Parathyroid adenoma (tissue), 2 donors: ENCODE results near the gene MPP3.

Source experiments
- H2AFZ ChIP-seq: fragments of 300-600 bp; sonication (generic); one replicate; pipeline ENCODE4 v1.7.0; 2017; ENCODE audit warnings: antibody characterized with exemption, mild to moderate bottlenecking
- H3K27ac ChIP-seq: fragments of 300-600 bp; sonication (generic); one replicate; pipeline ENCODE4 v1.7.0; 2017
- H3K27me3 ChIP-seq: fragments of 300-600 bp; sonication (generic); one replicate; pipeline ENCODE4 v1.7.0; 2017; ENCODE audit warnings: low read length; ENCODE audit not compliant: control insufficient read depth, insufficient read depth
- H3K36me3 ChIP-seq: fragments of 300-600 bp; sonication (generic); one replicate; pipeline ENCODE4 v1.7.0; 2017; ENCODE audit warnings: low read length; ENCODE audit not compliant: control insufficient read depth, insufficient read depth
- H3K4me1 ChIP-seq: fragments of 300-600 bp; sonication (generic); one replicate; pipeline ENCODE4 v1.7.0; 2017; ENCODE audit warnings: control low read depth
- H3K4me2 ChIP-seq: fragments of 300-600 bp; sonication (generic); one replicate; pipeline ENCODE4 v1.7.0; 2017; ENCODE audit warnings: low read length
- H3K4me3 ChIP-seq: fragments of 300-600 bp; sonication (generic); one replicate; pipeline ENCODE4 v1.7.0; 2017; ENCODE audit warnings: low read depth, low read length
- H3K79me2 ChIP-seq: fragments of 300-600 bp; sonication (generic); one replicate; pipeline ENCODE4 v1.7.0; 2017; ENCODE audit warnings: control low read depth
- H3K9ac ChIP-seq: fragments of 300-600 bp; sonication (generic); one replicate; pipeline ENCODE4 v1.7.0; 2017; ENCODE audit warnings: mild to moderate bottlenecking
- H3K9me3 ChIP-seq: fragments of 300-600 bp; sonication (generic); one replicate; pipeline ENCODE4 v1.7.0; 2017; ENCODE audit warnings: low read length; ENCODE audit not compliant: control insufficient read depth
- TF ChIP-seq, protein P1 (sequence below): fragments of 300-600 bp; sonication (generic); IDR thresholded peaks from one replicate; pipeline ENCODE4 v1.7.0; 2017; ENCODE audit warnings: antibody characterized with exemption, mild to moderate bottlenecking
- donor health status: primary hyperparathyroidism.

Gene MPP3

DNA sequence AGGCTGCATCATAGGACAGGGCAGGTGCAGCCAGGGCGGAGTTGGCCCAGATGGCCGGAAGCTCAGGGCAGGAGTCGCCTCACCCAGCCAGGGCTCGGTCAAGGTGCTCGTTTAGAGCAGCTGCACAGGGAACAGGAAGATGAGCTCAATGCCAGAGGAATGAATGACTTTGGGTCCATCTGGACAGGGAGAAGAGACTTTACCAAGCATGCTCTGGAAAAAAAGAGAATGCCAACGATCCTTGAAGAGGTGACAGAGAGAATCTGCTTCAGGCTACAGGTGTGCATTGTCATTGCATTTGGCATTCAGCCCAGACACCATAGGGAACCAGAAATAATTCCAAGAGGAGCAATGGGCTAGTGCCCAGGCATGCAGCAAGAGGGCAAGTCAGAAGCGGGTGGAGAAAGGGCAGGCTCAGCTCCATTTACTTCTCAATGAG is 6.7 kb upstream of the MPP3 start:
- Histone ChIP-seq H3K9me3 (no peaks in the 10 kb centered on the region), H3K27me3 (no peaks in the 10 kb centered on the region), H3K79me2 (no peaks in the 10 kb centered on the region), H3K27ac (no peak overlapping the region), H3K9ac (no peak overlapping the region), H3K4me2 (peak overlapping the region; percentile 38), H3K4me3 (no peak overlapping the region), H3K36me3 (no peaks in the 10 kb centered on the region), H3K4me1 (no peaks in the 10 kb centered on the region), H2AFZ (no peak overlapping the region)
- TF ChIP-seq, protein P1, sequence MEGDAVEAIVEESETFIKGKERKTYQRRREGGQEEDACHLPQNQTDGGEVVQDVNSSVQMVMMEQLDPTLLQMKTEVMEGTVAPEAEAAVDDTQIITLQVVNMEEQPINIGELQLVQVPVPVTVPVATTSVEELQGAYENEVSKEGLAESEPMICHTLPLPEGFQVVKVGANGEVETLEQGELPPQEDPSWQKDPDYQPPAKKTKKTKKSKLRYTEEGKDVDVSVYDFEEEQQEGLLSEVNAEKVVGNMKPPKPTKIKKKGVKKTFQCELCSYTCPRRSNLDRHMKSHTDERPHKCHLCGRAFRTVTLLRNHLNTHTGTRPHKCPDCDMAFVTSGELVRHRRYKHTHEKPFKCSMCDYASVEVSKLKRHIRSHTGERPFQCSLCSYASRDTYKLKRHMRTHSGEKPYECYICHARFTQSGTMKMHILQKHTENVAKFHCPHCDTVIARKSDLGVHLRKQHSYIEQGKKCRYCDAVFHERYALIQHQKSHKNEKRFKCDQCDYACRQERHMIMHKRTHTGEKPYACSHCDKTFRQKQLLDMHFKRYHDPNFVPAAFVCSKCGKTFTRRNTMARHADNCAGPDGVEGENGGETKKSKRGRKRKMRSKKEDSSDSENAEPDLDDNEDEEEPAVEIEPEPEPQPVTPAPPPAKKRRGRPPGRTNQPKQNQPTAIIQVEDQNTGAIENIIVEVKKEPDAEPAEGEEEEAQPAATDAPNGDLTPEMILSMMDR: no peak

DNA sequence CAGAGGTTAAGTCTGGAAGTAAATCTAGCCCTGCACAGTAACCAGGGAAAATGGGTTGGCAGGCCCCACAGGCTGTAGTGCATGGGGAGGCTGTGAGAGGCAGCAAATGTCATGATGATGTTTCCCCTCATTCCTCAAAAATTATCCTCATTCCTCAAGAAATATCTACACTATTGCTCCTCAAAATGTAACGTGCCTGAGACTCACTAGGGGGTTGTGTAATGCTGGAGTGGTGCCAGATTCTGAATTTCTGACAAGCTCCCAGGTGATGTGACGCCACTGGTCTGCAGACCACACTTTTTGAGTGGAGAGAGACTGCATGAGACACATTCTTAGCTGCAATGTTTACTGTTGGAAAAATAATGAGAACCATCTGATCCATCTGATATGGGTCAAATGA is 1.2 kb upstream of the MPP3 start:
- H3K27ac ChIP-seq: no peak overlapping the region
- H3K9ac ChIP-seq: no peak overlapping the region
- no peak overlapping the region for H2AFZ ChIP-seq
- TF ChIP-seq, protein P1: no peak
- peaks cover 7% of the 10 kb centered on the region for H3K4me1 ChIP-seq
- no peaks in the 10 kb centered on the region for H3K36me3 ChIP-seq
- no peak overlapping the region for H3K4me2 ChIP-seq
- H3K9me3 ChIP-seq: no peaks in the 10 kb centered on the region
- no peaks in the 10 kb centered on the region for H3K27me3 ChIP-seq
- no peak overlapping the region for H3K4me3 ChIP-seq
- H3K79me2 ChIP-seq: no peaks in the 10 kb centered on the region

DNA sequence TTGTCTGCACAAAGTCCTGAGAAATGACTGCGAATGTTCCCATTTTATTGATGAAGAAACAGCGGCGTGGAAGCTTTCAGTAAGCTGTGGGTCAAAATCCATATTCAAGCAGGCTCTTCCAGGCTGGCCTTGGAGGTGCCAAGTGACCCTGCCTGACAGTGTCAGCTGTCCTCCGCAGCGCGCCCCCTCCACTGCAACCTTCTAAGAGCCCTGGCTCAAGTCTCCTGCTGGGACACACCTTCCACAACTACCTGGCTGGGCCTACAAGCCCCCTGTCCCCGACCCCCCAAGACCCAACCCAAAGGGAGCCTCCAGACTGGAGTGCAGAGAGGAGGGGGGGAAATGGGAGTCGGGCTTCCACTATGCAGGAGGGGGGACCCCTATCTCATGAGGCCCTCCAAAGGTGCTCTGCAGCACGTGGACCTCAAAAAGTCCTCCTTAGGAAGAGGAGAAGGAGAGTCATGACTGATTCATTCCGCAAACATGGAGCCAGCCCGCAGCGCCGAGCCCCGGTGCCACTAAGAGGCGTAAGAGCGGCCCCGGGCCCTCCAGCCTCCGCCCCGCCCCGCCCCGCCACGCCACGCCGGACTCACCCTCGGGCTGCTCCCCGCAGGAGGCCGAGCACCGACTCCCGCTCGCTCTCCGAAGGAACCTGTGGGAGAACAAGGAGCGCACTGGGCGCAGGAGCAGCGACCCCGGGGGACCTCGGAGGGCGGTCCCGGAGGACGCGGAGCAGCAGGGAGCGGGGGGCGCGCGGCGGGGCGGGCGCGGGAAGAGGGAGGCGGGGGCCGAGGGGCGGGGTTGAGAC is 574 bp downstream of the MPP3 start:
- H3K27me3 ChIP-seq: no peaks in the 10 kb centered on the region
- H3K9me3 ChIP-seq: no peaks in the 10 kb centered on the region
- peak overlapping the region; percentile 41 for H3K4me3 ChIP-seq
- H3K4me2 ChIP-seq: peak overlapping the region; percentile 68
- TF ChIP-seq, protein P1: no peak
- peaks cover 7% of the 10 kb centered on the region for H3K4me1 ChIP-seq
- peak overlapping the region; percentile 97 for H2AFZ ChIP-seq
- no peaks in the 10 kb centered on the region for H3K36me3 ChIP-seq
- H3K79me2 ChIP-seq: no peaks in the 10 kb centered on the region
- H3K27ac ChIP-seq: no peak overlapping the region
- H3K9ac ChIP-seq: peak overlapping the region; percentile 46

DNA sequence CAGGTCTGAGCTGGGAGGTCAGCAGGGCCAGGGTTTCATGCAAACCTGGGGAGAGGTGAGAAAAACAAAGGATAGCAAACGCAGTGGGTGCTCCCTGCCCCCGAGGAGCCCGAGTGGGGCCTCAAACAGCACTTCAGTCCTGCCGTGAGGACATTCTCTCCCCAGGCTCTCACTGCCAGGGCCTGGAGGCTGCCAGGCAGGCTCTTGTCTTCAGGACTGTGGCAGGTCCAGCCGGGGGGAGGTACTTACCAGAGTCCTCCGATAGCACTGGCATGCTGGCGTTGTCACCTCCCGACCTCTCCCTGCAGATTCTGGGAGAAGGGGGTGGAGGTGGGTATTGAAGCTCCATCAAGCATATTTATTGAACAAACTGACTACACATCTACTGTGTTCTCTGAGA is 1.3 kb downstream of the MPP3 start:
- Histone ChIP-seq H3K9me3 (no peaks in the 10 kb centered on the region), H2AFZ (no peak overlapping the region), H3K36me3 (no peaks in the 10 kb centered on the region), H3K27me3 (no peaks in the 10 kb centered on the region), H3K9ac (no peak overlapping the region), H3K4me2 (no peak overlapping the region), H3K4me1 (peaks cover 7% of the 10 kb centered on the region), H3K27ac (no peak overlapping the region), H3K79me2 (no peaks in the 10 kb centered on the region), H3K4me3 (no peak overlapping the region)
- TF ChIP-seq, protein P1: no peak
